Endometrial microvascular endothelial cells (primary cell): Measurements from ENCODE around the gene LRRC27. TPM values are rescaled to one million over a fixed set of nuclear protein-coding genes. Genes with fewer than 3 reads are reported as not detected.
"Not testable (repeated sequence)": the region's sequence is repeated elsewhere in the genome, so short reads cannot be mapped to it uniquely, and the experiment has no call there.

Experiments used
- in situ Hi-C: cut with HindIII; loops from 2 replicates; pipeline ENCODE4 v1.10.0; 2017; ENCODE audit warnings: low sequenced_read_pairs, low pct_unique_long_range_greater_than_20kb; ENCODE audit errors: inconsistent ontology term
- total RNA-seq: library from RNA; depleted of rRNA; stranded (reverse); fragments of >200 nt; gene quantifications from one replicate; pipeline ENCODE4 v1.2.3, GENCODE V29; 2015; ENCODE audit errors: inconsistent ontology term

LRRC27 gene
- total RNA-seq, 1 donor from 2014 or later = 7.9 TPM

DNA sequence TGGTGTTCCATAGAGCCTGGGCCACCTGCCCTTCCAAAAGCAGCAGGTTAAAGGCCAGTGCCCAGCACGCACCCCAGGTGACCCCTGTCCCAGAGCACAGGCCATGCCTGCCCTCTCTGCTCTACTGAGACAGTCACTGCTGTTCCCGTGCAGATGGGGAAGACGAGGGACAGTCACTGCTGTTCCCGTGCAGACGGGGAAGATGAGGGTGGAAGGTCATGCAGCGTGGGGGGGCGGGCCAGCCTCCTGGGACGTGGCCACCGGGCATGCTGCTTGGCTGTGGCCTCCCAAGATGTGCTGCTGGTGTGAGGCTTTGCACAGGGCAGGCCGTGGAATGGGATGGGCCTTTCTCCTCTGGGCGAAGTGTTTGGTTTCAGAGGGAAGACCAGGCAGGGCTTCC lies 18.4 kb downstream of the LRRC27 start:
- in situ Hi-C loops = no loop called here

DNA sequence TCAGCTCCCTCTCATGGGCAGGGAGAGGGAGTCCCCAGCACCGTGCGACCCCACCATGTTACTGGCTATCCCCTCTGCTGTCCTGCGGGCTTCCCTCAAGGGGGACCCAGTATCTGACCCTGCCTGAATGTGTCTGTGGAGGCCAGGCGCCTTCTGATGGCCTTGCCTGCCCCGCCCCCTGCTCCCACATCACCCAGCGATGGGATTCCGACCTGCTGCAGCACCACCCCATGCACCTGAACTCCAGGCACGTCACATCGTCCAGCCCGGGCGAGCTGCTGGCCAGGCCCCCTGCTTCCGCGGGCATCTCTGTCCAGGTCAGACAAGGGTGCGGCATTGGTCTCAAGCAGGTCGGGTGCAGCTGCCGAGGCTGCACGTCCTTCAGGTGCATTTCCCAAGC lies 19.0 kb downstream of the LRRC27 start:
- in situ Hi-C loops = no loop called here

DNA sequence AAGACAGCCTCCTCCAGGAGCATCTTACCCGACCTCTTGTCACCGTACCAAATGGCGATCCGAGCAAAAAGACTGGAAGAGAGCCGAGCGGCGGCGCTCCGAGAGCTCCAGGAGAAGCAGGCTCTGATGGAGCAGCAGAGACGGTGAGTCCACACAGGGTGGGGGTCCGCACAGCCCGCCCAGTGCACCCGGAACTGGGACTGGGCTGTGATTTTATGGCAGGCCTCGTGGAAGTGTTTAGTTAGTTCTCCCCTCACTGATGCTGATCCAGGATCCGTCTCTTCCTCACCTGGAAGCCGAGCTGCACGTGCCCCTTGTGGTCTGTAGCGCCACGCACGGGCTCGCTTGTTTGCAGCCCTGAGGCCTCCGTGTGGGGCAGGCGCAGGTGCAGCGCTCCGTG lies 19.6 kb downstream of the LRRC27 start:
- in situ Hi-C loops = no loop called here

DNA sequence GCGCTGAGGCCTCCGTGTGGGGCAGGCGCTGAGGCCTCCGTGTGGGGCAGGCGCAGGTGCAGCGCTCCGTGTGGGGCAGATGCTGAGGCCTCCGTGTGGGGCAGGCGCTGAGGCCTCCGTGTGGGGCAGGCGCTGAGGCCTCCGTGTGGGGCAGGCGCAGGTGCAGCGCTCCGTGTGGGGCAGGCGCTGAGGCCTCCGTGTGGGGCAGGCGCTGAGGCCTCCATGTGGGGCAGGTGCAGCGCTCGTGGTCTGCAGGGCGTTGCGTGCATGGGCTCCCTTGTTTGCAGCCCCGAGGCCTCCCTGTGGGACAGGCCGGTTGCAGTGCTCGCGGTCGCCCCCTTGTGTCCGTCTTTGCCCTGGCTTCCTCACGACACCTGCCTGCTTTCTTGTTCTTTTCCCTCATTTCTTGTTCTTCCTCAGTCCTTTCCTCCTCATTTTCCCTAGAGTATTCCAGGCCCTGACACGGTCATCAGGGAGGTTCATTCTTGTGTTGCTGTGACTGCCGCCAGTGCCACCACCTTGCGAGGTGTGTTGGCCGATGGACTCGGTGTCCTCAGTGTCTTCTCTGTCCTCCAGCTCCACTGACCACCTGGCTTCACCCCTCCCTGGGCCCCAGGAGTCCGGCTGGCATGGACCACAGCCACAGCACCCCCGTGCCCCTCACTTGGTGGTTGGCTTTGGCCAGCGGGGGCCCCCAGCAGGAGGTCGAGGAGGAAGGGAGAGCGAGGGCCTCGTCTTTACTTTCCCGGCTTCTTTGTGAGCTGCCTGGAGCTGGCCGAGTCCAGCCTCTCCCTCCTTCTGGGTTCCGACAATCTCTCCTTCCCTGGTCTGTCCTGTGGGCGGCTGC lies 20.7 kb downstream of the LRRC27 start:
- in situ Hi-C loops = not testable (repeated sequence)

DNA sequence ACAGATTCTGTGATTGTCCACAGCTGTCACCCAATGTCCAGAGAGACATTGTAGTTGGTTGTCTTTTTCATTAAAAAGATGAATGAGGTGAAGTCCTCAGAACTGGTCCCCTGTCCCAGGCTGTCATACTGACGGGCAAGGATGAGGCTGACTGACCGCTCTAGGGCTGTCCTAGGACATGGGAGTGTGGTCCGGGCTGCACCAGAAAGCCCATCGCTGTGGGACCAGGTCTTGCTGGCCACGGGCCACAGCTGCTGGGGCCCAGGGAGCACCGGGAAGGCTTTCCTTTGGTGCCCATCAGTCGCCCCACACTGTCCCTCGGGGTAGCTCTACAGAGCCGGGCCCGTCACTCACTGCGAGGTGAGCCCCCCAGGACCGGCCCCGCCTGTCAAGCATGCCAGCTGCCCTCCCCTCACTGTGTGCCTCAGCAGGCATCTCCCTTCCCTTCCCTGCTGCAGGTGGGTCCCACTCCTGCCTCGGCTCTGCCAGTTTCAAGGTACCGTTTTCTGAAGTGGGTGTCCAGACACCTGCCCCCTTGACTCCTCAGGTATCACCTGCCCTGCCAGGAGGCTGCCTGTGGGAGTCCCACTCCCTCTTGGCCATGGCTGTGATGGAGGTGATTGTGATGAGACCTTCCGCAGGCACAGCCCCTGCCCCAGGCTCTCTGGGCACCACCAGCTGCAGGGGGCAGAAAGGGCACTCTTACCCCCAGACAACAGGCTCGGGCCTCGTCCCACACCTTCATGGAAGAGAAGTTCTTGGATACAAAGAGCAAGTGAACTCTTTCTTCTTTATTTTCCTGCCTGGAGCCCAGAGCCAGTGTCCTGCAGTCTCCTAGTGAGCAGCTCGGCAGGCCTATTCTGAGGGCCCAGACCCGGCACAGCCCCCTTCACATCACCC lies 21.7 kb downstream of the LRRC27 start:
- in situ Hi-C loops = no loop called here

DNA sequence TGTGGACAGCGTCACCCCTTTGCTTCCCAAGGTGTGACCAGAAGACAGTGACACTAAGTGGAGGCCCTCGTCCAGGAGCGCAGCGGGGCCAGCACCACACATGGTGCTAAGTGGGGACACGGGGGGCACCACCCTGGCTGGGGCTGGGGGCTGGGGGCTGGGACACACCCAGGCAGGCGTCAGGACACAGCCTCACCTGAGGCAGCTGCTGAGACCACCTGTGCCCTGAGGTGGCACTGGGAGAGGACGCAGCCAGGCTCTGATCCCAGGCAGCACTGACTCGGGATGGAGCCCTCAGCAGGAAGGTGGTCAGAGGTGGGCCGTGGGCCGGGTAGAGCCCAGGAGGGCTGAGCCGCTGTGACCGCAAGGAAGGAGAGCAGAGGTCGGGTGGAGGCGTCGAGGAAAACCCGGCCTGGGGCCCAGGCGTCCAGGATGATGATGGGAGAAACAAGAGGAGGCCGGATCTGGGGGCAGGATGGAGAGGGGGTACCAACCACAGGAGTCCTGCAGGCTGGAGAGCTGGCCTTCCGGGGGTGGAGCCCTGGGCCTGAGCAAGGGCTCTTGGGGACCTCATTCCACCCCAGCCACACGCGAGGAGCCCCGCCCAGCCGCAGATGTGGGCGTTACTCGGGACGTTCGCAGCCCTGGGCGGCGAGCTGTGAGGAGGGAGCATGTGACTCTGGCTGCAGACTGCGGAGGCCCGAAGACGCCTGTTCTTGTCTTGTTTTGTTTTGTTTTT lies 22.5 kb downstream of the LRRC27 start:
- in situ Hi-C loops = no loop called here

DNA sequence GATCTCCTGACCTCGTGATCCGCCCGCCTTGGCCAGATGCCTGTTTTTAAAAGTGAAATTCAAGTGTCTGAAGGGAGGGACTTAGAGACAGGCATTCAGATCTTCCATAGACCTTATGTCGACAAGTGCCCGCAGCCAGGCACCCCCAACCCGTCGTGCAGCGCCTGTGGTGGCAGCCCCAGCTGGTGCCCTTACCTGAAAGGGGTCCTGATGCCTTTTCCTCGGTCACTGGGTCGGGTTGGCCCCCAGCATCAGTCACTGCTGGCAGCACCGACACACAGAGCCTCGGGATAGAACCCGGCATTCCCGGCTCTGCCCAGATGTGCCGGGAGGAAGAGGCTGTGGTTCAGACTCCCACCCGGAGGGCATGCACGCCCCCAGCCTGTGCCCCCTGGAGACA lies 23.3 kb downstream of the LRRC27 start:
- in situ Hi-C loops = no loop called here

DNA sequence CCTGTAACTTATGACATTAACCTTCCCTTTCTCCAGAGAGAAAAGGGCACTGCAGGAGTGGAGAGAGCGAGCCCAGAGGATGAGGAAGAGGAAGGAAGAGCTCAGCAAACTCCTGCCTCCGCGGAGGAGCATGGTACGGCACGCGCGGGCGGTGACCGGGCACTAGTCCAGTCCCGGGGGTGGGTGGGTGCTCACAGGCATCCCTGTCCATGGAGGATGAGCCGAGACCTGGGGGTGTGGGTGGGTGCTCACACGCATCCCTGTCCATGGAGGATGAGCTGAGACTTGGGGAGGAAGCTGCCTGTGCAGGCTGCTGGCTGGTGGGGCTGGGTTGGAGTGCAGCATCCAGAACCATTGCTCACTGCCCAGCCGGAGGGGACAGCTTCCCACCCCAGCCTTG lies 23.8 kb downstream of the LRRC27 start:
- in situ Hi-C loops = no loop called here

DNA sequence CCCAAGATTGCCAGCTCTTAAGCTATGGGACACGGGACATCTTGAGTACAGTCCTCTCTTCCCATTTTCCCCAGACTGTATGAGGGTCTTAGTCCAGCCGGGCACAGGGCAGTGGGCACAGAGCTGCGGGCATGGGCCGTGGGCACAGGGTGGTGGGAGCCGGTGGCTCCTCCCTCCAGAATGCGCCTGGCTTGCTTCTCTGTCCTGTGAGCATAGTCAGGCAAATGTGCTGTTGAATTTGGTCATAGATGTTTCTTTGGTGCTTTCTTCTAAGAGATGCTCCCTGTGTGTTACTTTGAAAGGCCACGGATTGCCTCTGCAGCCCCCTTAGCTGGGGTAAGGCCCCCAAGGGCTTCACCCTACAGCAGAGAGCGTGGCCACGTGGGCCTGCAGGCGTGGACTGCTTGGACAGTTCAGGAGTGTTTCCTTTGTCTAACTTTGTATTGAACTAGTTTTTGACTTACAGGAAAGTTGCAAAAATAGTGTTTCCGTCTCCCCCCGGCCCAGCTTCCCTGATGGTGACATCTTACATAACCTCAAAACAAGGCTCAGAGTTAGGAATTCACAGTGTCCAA lies 24.7 kb downstream of the LRRC27 start:
- in situ Hi-C loops = no loop called here

DNA sequence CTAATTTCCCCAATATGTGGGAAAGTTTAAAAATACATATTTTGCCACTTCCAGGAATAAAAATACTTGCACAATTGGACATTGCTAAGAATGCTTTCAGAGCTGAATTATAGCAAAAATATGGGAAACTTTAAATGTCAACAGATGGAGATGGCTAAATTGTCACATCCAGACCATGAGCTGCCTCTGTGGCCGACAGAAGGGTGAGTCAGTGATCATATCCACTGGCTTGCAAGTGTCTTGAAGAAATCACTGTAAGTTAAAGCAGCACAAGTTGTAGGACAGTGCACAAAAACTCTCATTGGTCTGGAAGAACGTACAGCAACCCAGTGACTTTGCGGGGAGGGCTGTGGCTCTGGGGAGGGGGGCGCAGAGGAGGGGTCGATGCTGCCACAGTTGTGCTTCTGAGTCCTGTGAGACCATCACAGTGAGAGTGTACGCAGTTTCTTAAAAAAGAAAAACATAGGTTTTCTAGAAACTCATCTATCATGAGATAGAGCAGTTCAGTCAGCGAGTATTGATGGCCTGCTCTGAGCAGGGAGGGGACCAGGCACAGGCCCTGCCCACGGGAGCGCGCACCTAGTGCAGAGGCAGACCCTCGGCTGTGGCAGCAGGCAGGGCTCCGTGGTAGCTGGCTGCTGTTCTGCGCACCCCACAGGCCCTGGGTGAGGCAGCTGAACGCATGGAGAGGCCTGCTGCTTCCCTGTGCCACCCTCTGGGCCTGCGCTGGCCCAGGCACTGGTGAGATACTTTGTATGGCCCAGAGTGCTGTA lies 25.5 kb downstream of the LRRC27 start:
- in situ Hi-C loops = no loop called here

DNA sequence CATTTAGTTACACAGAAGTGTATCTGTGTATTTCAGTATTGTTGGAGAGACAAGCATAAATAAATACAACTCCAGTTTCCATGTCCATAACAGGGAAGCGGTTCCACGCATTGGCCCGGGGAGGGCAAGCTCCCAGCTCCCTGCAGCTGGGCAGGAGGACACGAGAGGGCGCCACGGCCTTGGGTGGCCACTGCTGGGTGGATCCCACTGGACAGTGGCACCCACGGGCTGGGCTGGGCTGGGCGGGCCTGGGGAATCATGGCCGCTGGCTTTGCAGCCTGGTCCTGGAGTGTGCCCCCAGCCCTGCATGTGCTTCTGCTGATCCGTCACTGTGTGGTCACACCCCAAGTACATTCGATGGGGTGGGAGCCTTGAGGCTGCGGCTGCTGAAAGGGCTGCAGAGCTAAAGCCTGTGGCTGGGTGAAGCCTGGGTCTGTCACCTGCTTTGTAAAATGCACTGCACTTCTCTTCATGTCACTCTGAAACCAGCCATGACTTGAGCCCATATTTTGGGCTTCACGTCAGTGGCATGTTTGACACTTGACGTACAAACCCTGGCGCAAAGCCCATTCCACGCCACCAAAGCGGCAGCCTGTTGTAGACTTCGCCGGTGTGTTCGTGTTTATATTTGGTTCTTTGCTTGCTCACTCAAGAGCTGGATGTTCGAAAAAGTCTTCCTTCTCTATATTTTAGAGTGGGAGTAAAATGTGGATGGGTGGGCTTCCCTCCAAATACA lies 27.5 kb downstream of the LRRC27 start:
- in situ Hi-C loops = no loop called here

DNA sequence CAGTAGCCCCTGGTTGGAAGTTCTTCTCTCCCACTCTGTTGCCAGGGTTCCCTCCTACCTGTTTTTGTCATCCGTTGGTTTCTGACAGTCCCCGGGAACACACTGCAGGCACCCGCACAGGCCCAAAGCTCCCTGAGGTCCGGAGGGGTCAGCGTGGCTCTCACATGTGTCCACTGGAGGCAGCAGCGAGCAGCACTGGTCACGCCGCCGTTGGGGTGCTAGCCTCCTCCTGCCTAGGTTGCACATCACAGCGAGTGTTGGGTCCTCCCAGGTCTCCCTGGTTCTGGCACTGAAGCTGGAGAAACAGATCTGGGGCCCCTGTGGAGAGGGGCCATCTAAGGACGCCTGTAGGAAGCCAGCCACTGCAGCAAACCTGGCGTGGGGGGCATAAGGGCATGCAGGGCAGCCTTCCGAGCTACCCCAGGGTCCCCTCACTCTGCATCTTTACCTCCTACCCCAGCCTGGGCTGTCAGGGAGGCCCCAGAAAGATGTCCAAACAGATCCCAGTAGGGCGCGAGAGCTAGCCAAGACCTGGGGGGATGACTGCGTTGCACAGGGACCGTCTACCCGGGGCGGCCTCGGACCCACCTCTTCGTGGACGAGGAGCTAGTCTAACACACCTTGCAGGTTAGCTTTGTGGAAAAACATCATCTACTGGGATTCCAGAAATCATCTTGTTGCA lies 28.9 kb downstream of the LRRC27 start:
- in situ Hi-C loops = no loop called here

DNA sequence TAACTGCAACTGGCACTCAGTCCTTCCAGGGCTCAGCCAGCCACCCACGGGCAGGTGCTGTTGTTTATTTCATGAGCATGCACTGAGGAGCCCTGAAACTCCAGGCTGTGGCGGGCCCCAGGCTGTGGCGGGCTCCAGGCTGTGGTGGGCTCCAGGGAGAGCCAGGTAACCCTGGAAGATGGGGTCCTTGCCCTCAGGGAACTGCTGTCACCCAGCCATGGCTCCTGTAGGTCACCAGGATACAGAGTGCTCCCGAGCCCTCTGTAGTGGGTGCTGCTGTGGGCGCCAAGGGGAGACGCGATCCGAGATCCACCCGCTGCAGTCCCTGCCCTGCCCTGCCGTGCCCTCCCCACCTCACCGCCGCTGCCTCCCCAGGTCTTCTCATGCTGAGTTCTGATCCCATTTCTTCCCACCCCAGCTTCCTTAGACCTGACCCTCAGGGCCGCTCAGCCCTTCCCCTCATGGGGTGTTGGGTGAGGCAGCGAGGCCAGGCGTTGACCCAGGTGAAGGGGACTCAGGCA lies 29.6 kb downstream of the LRRC27 start:
- in situ Hi-C loops = no loop called here

DNA sequence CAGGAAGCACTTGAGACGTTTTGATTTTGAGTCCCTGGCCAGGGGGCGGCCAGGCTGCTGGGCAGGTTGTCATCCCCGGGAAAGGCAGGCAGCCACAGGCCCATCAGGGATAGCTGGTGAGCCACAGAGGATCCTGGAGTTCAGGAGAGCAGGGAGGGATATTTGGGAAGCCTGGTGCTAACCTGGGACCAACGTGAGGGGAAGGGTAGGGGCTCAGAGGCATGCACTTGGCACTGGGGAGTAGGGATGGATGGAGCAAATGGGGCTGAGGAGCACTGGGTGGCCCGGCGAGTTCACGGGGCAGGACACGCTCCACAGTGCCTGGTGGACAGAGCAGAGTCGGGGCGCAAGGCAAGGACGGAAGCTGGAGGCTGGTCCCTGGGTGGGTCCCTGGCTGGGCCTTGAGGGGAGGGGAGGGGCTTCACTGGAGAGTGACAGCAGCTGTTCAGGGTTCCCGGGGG lies 30.2 kb downstream of the LRRC27 start:
- in situ Hi-C loops = no loop called here

DNA sequence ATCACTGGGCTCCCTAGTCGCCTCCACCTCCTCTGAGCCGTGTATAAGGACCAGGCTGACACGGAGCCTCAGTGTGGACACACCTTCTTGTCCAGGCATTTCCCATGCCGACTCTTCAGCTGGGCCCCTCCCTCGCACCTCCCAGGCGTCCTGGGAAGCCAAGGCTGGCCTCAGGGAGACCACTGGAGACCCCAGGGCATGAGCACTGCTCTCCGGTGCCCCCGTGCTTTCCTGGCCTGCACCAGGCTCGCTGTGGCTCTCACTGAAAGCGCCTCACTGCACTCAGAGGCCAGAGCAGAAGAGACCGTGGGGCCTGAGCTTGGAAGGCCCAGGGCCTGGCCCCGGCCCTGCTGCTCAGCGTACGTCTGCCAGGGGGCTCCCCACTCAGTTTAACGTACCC lies 31.4 kb downstream of the LRRC27 start:
- in situ Hi-C loops = no loop called here

DNA sequence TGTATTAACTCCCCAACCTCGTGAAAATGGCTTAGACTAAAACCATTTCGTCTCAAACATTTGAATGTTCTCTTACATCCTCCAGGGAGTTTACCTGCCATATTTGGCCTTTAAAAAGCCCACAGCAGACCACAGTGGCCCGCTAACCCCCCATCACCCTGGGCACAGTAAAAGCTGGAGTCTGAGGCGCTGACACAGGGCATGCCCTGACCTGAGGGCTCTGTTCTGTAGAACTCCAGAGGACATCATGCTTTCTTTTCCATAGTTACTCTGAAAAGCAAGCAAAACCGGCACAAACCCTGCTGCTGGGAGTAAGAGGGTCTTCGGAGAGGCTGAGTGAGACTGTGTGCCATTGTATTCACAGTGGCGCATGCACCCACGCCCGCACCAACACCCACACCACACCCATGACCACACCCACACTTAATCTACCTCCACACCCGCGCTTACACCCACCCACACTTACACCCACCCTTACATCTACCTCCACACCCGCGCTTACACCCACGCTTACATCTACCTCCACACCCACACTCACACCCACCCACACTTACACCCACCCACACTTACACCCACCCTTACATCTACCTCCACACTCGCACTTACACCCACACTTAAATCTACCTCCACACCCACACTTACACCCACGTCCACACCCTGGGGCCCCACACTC lies 32.1 kb downstream of the LRRC27 start:
- in situ Hi-C loops = no loop called here
